ENCODE measurements around the gene PCYT2.

DNA sequence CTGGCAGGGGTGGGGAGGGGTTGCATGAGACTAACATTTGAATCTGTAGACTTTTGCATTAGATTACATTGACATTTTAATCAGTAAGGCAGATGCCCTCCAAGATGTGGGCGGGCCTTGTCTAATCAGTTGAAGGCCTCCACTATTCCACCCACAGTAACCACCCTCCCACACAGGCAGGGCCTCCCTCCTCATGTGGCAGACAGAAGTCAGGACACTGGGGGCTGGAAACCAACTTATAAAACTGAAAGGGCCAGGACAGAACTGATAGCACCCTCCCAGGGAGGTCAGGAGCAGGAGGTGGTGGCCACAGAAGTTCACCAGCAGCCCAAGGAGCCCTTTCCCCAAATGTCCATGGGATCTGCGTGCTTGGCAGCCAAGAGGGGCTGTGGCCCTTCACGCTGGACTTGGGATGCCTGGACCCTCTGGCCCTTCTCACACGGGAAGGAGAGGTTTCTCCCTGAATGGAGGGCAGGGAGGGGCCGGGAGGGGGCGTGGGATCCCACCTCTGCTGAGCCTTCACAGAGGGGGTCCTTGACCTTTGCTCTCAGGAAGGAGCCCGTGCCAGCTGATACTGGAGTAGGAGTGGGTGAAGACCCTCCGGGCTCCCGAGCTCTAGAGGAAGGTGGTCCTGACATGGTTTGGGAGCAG is 21.3 kb upstream of the PCYT2 start:
- no peak for TF ChIP-seq FOXP2 (optimal IDR thresholded peaks at IDR 0.05; ENCODE audit: borderline replicate concordance, extremely low read depth, extremely low read length, insufficient read depth)
- TF ChIP-seq POLR2AphosphoS5 (IDR thresholded peaks at IDR 0.05; ENCODE audit: low read depth, low read length) = no peak
- no peak for TF ChIP-seq TAF1 (IDR thresholded peaks at IDR 0.05; ENCODE audit: borderline replicate concordance, insufficient read depth, low read length)
- no peak for TF ChIP-seq SIN3A (IDR thresholded peaks at IDR 0.05; ENCODE audit: borderline replicate concordance, insufficient read depth, low read length)
- TF ChIP-seq, protein P1, sequence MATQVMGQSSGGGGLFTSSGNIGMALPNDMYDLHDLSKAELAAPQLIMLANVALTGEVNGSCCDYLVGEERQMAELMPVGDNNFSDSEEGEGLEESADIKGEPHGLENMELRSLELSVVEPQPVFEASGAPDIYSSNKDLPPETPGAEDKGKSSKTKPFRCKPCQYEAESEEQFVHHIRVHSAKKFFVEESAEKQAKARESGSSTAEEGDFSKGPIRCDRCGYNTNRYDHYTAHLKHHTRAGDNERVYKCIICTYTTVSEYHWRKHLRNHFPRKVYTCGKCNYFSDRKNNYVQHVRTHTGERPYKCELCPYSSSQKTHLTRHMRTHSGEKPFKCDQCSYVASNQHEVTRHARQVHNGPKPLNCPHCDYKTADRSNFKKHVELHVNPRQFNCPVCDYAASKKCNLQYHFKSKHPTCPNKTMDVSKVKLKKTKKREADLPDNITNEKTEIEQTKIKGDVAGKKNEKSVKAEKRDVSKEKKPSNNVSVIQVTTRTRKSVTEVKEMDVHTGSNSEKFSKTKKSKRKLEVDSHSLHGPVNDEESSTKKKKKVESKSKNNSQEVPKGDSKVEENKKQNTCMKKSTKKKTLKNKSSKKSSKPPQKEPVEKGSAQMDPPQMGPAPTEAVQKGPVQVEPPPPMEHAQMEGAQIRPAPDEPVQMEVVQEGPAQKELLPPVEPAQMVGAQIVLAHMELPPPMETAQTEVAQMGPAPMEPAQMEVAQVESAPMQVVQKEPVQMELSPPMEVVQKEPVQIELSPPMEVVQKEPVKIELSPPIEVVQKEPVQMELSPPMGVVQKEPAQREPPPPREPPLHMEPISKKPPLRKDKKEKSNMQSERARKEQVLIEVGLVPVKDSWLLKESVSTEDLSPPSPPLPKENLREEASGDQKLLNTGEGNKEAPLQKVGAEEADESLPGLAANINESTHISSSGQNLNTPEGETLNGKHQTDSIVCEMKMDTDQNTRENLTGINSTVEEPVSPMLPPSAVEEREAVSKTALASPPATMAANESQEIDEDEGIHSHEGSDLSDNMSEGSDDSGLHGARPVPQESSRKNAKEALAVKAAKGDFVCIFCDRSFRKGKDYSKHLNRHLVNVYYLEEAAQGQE (IDR thresholded peaks at IDR 0.05; ENCODE audit: insufficient read depth in 1 of 2, low read depth in 2 of 2, low read length in 2 of 2) = no peak

Data from PFSK-1 (cell line).